Measurements from ENCODE around the gene TDRD1. TPM values are rescaled to one million over a fixed set of nuclear protein-coding genes. Genes with fewer than 3 reads are reported as not detected.
"Not testable (repeated sequence)": the region's sequence is repeated elsewhere in the genome, so short reads cannot be mapped to it uniquely, and the experiment has no call there.

TDRD1 gene
- total and polyA plus RNA-seq, 9 donors, result 0.17 to 1.4 (median 0.51) TPM

DNA sequence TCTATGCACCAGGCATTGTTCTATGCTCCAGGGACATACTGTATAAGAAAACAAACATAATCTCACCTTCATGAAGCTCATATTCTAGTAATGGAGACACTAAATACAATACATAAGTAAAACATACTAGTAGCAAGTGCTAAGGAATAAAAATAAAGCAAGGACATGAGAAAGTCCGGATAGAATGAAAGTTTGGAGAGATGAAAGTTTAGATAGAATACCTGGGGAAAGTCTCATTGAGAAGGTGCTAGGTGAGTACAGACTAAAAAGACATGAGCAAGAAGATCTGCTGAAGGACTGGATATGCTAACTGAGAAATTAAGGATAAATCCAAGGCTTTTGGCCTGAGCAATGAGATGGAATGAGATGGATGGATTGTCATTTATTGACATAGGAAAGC is 39.1 kb upstream of the TDRD1 start:
- WGBS, 3 donors, result 40 to 95% (median 94%) methylated on average over 1 of the region's 1 CpG
- no peaks in the 10 kb centered on the region for H3K36me3 ChIP-seq

GRCh38 chr10:114140827-114141226 is 38.3 kb upstream of the TDRD1 start:
- DNase-seq, result not testable (repeated sequence)

More for the DNA sequence above, 39.1 kb upstream of the TDRD1 start:
- Histone ChIP-seq H3K4me1 (ENCODE audit: insufficient read depth) (no peaks in the 10 kb centered on the region), H3K9me3 (no peaks in the 10 kb centered on the region), H3K27ac (no peak overlapping the region), H3K4me3 (no peak overlapping the region), H3K27me3 (no peaks in the 10 kb centered on the region)
- intact Hi-C loops (cut with DNase I), result no loop called here
- TF ChIP-seq POLR2A (IDR thresholded peaks at IDR 0.05) (no peak), EP300 (IDR thresholded peaks at IDR 0.05) (no peak), CTCF (IDR thresholded peaks at IDR 0.05) (no peak)
- DNase-seq, result no peak

GRCh38 chr10:114142018-114142417 is 37.1 kb upstream of the TDRD1 start:
- no peaks in the 10 kb centered on the region for H3K36me3 ChIP-seq
- H3K9me3 ChIP-seq, result no peaks in the 10 kb centered on the region
- intact Hi-C loops (cut with DNase I), result no loop called here
- no peak overlapping the region for H3K4me3 ChIP-seq
- no peaks in the 10 kb centered on the region for H3K4me1 ChIP-seq (ENCODE audit: insufficient read depth)
- WGBS, 3 donors, result 70 to 84% (median 82%) methylated on average over 3 of the region's 3 CpGs
- DNase-seq, result no peak
- TF ChIP-seq EP300 (IDR thresholded peaks at IDR 0.05) (no peak), CTCF (IDR thresholded peaks at IDR 0.05) (no peak)
- H3K27ac ChIP-seq, result no peak overlapping the region
- no peaks in the 10 kb centered on the region for H3K27me3 ChIP-seq

More at GRCh38 chr10:114140827-114141226, 38.3 kb upstream of the TDRD1 start:
- intact Hi-C loops (cut with DNase I); H3K36me3 ChIP-seq; H3K4me1 ChIP-seq (ENCODE audit: insufficient read depth); H3K27me3 ChIP-seq; H3K9me3 ChIP-seq; H3K27ac ChIP-seq; H3K4me3 ChIP-seq: not testable (repeated sequence)
- 94 to 97% (median 96%) methylated on average over 2 of the region's 2 CpGs for WGBS, 3 donors

- Histone ChIP-seq H3K4me1 (ENCODE audit: insufficient read depth) (no peaks in the 10 kb centered on the region), H3K9me3 (no peaks in the 10 kb centered on the region), H3K27ac (no peak overlapping the region), H3K27me3 (no peaks in the 10 kb centered on the region), H3K4me3 (no peak overlapping the region), H3K36me3 (no peaks in the 10 kb centered on the region)
- no peak for DNase-seq
- WGBS, 3 donors, result 97 to 100% (median 100%) methylated on average over 1 of the region's 1 CpG
- TF ChIP-seq EP300 (IDR thresholded peaks at IDR 0.05) (no peak), POLR2A (IDR thresholded peaks at IDR 0.05) (no peak), CTCF (IDR thresholded peaks at IDR 0.05) (no peak)
- intact Hi-C loops (cut with DNase I), result no loop called here
Observed at GRCh38 chr10:114143160-114143559, 36.0 kb upstream of the TDRD1 start.

DNA sequence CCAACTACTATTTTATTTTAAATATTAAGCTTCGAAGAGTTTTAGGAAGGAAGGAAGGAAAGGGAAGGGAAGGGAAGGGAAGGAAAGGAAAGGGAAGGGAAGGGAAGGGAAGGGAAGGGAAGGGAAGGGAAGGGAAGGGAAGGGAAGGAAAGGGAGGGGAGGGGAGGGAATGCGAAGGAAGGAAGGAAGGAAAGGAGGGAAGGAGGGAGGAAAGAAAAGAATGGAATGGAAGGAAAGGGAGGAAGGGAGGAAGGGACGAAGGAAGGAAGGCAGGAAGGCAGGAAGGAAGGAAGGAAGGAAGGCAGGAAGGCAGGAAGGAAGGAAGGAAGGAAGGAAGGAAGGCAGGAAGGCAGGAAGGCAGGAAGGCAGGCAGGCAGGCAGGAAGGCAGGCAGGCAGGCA is 29.7 kb upstream of the TDRD1 start:
- WGBS, 3 donors, result 95 to 97% (median 95%) methylated on average over 3 of the region's 3 CpGs
- H3K36me3 ChIP-seq; H3K27ac ChIP-seq; H3K4me3 ChIP-seq; H3K27me3 ChIP-seq; H3K9me3 ChIP-seq; DNase-seq; intact Hi-C loops (cut with DNase I); H3K4me1 ChIP-seq (ENCODE audit: insufficient read depth): not testable (repeated sequence)

- no peaks in the 10 kb centered on the region for H3K27me3 ChIP-seq
- no peaks in the 10 kb centered on the region for H3K9me3 ChIP-seq
- H3K27ac ChIP-seq, result no peak overlapping the region
- no peak for DNase-seq
- intact Hi-C loops (cut with DNase I), result no loop called here
- TF ChIP-seq CTCF (IDR thresholded peaks at IDR 0.05) (no peak), POLR2A (IDR thresholded peaks at IDR 0.05) (no peak), EP300 (IDR thresholded peaks at IDR 0.05) (no peak)
- no peak overlapping the region for H3K4me3 ChIP-seq
- no peaks in the 10 kb centered on the region for H3K4me1 ChIP-seq (ENCODE audit: insufficient read depth)
- 85 to 94% (median 90%) methylated on average over 2 of the region's 2 CpGs for WGBS, 3 donors
- no peaks in the 10 kb centered on the region for H3K36me3 ChIP-seq
Observed at GRCh38 chr10:114151486-114151885, 27.7 kb upstream of the TDRD1 start.
